ENCODE data around the gene MAPKAPK5. TPM values are rescaled to one million over a fixed set of nuclear protein-coding genes. Genes with fewer than 3 reads are reported as not detected.

The MAPKAPK5 gene
- total and polyA plus RNA-seq, 2 donors from 2014 or later = 20.5 to 45.7 TPM

GRCh38 chr12:111799758-111800157, 42.3 kb upstream of the MAPKAPK5 start:
- Histone ChIP-seq H3K4me1 (ENCODE audit: control insufficient read depth in 2 of 3, insufficient read depth in 2 of 3, low read depth in 1 of 3, low read length in 3 of 3) (no peaks in the 10 kb centered on the region), H3K9ac (ENCODE audit: low read length in 3 of 3) (no peak overlapping the region), H3K4me3 (ENCODE audit: low read length in 3 of 3) (no peak overlapping the region), H3K9me3 (ENCODE audit: control insufficient read depth in 2 of 3, insufficient read depth in 1 of 3, low read length in 3 of 3) (no peaks in the 10 kb centered on the region), H3K36me3 (ENCODE audit: control insufficient read depth in 2 of 3, insufficient read depth in 3 of 3, low read length in 3 of 3) (peaks cover 3 to 52% (median 26%) of the 10 kb centered on the region in 3 donors), H3K27ac (ENCODE audit: low read depth in 2 of 2, low read length in 2 of 2) (no peak overlapping the region), H3K27me3 (ENCODE audit: control insufficient read depth, insufficient read depth, low read length) (no peaks in the 10 kb centered on the region)
- FAIRE-seq (no peak), DNase-seq (no peak)
- no peak for TF ChIP-seq CTCF (IDR thresholded peaks at IDR 0.05; ENCODE audit: borderline replicate concordance, extremely low read depth, insufficient read depth)
- intact Hi-C loops (cut with DNase I) = no loop called here

GRCh38 chr12:111803038-111803626, 38.9 kb upstream of the MAPKAPK5 start:
- FAIRE-seq = no peak
- intact Hi-C loops (cut with DNase I) = no loop called here

GRCh38 chr12:111803851-111804250, 38.2 kb upstream of the MAPKAPK5 start:
- Histone ChIP-seq H3K9ac (ENCODE audit: low read length in 3 of 3) (no peak overlapping the region), H3K9me3 (ENCODE audit: control insufficient read depth in 2 of 3, insufficient read depth in 1 of 3, low read length in 3 of 3) (no peaks in the 10 kb centered on the region), H3K27me3 (ENCODE audit: control insufficient read depth, insufficient read depth, low read length) (no peaks in the 10 kb centered on the region), H3K4me3 (ENCODE audit: low read length in 3 of 3) (no peak overlapping the region), H3K36me3 (ENCODE audit: control insufficient read depth in 2 of 3, insufficient read depth in 3 of 3, low read length in 3 of 3) (peaks cover 0 to 47% (median 21%) of the 10 kb centered on the region in 3 donors), H3K4me1 (ENCODE audit: control insufficient read depth in 2 of 3, insufficient read depth in 2 of 3, low read depth in 1 of 3, low read length in 3 of 3) (no peaks in the 10 kb centered on the region), H3K27ac (ENCODE audit: low read depth in 2 of 2, low read length in 2 of 2) (no peak overlapping the region)
- no peak for FAIRE-seq
- no peak for TF ChIP-seq CTCF (IDR thresholded peaks at IDR 0.05; ENCODE audit: borderline replicate concordance, extremely low read depth, insufficient read depth)
- intact Hi-C loops (cut with DNase I) = no loop called here
- no peak for DNase-seq

More at GRCh38 chr12:111803038-111803626, 38.9 kb upstream of the MAPKAPK5 start:
- Histone ChIP-seq H3K27me3 (ENCODE audit: control insufficient read depth, insufficient read depth, low read length) (no peaks in the 10 kb centered on the region), H3K36me3 (ENCODE audit: control insufficient read depth in 2 of 3, insufficient read depth in 3 of 3, low read length in 3 of 3) (peaks cover 2 to 46% (median 22%) of the 10 kb centered on the region in 3 donors), H3K27ac (ENCODE audit: low read depth in 2 of 2, low read length in 2 of 2) (no peak overlapping the region), H3K4me3 (ENCODE audit: low read length in 3 of 3) (no peak overlapping the region), H3K4me1 (ENCODE audit: control insufficient read depth in 2 of 3, insufficient read depth in 2 of 3, low read depth in 1 of 3, low read length in 3 of 3) (no peaks in the 10 kb centered on the region), H3K9me3 (ENCODE audit: control insufficient read depth in 2 of 3, insufficient read depth in 1 of 3, low read length in 3 of 3) (no peaks in the 10 kb centered on the region), H3K9ac (ENCODE audit: low read length in 3 of 3) (no peak overlapping the region)
- TF ChIP-seq CTCF (IDR thresholded peaks at IDR 0.05; ENCODE audit: borderline replicate concordance, extremely low read depth, insufficient read depth) = no peak
- DNase-seq = no peak

- no peak for TF ChIP-seq CTCF (IDR thresholded peaks at IDR 0.05; ENCODE audit: borderline replicate concordance, extremely low read depth, insufficient read depth)
- no peaks in the 10 kb centered on the region for H3K27me3 ChIP-seq (ENCODE audit: control insufficient read depth, insufficient read depth, low read length)
- no peak overlapping the region for H3K9ac ChIP-seq (ENCODE audit: low read length in 3 of 3)
- no peaks in the 10 kb centered on the region for H3K9me3 ChIP-seq (ENCODE audit: control insufficient read depth in 2 of 3, insufficient read depth in 1 of 3, low read length in 3 of 3)
- FAIRE-seq (no peak), DNase-seq (no peak)
- intact Hi-C loops (cut with DNase I) = no loop called here
- H3K4me3 ChIP-seq (ENCODE audit: low read length in 3 of 3) = no peak overlapping the region
- H3K27ac ChIP-seq (ENCODE audit: low read depth in 2 of 2, low read length in 2 of 2) = no peak overlapping the region
- peaks cover 0 to 48% (median 14%) of the 10 kb centered on the region in 3 donors for H3K36me3 ChIP-seq (ENCODE audit: control insufficient read depth in 2 of 3, insufficient read depth in 3 of 3, low read length in 3 of 3)
- H3K4me1 ChIP-seq (ENCODE audit: control insufficient read depth in 2 of 3, insufficient read depth in 2 of 3, low read depth in 1 of 3, low read length in 3 of 3) = no peaks in the 10 kb centered on the region
Observed at GRCh38 chr12:111806304-111806703, 35.7 kb upstream of the MAPKAPK5 start.

All from kidney (tissue), 14 donors.